NOMO-1 (cell line): ENCODE results near the gene TEX53.

ENCODE experiments used
- DNase-seq, 2 experiments: peaks; one replicate each; lab custom pipeline; 2025; ENCODE audit not compliant: unreplicated experiment in 2 of 2; lab: John Stamatoyannopoulos, UW

The TEX53 gene

GRCh38 chr9:114657705-114658104 lies at the start of gene TEX53:
Gene TEX53 (minus strand): TSS chr9:114657805. CDS start chr9:114657774, 31 bp downstream.
- no peak for DNase-seq

- no peak for DNase-seq
Measured at GRCh38 chr9:114706711-114707110, 49.1 kb upstream of the TEX53 start.

GRCh38 chr9:114701988-114702387 lies 44.4 kb upstream of the TEX53 start:
- no peak for DNase-seq

GRCh38 chr9:114697951-114698351 lies 40.3 kb upstream of the TEX53 start:
- no peak for DNase-seq

GRCh38 chr9:114696814-114697544 lies 39.4 kb upstream of the TEX53 start:
- DNase-seq, result no peak

GRCh38 chr9:114695948-114696347 lies 38.3 kb upstream of the TEX53 start:
- no peak for DNase-seq

- no peak for DNase-seq
Measured at GRCh38 chr9:114694719-114695269, 37.2 kb upstream of the TEX53 start.

GRCh38 chr9:114694146-114694545 lies 36.5 kb upstream of the TEX53 start:
- no peak for DNase-seq

GRCh38 chr9:114693248-114693855 lies 35.7 kb upstream of the TEX53 start:
- DNase-seq, result no peak

- no peak for DNase-seq
Measured at GRCh38 chr9:114691956-114692295, 34.3 kb upstream of the TEX53 start.

- DNase-seq, result peak in 1 of 2 experiments; percentile 41
Measured at GRCh38 chr9:114691046-114691955, 33.7 kb upstream of the TEX53 start.

- no peak for DNase-seq
Measured at GRCh38 chr9:114690308-114690707, 32.7 kb upstream of the TEX53 start.

GRCh38 chr9:114689813-114690212 lies 32.2 kb upstream of the TEX53 start:
- no peak for DNase-seq

GRCh38 chr9:114688909-114689610 lies 31.5 kb upstream of the TEX53 start:
- no peak for DNase-seq

GRCh38 chr9:114688379-114688778 lies 30.8 kb upstream of the TEX53 start:
- DNase-seq, result no peak

GRCh38 chr9:114687034-114687433 lies 29.4 kb upstream of the TEX53 start:
- no peak for DNase-seq

- DNase-seq, result peak in 1 of 2 experiments; percentile 11
Measured at GRCh38 chr9:114685951-114686350, 28.3 kb upstream of the TEX53 start.

GRCh38 chr9:114684036-114684435 lies 26.4 kb upstream of the TEX53 start:
- DNase-seq, result no peak

GRCh38 chr9:114682846-114683245 lies 25.2 kb upstream of the TEX53 start:
- DNase-seq, result no peak

- DNase-seq, result peak; percentile 56 to 71
Measured at GRCh38 chr9:114681594-114682332, 24.2 kb upstream of the TEX53 start, which contains the start of gene TEX48. Gene TEX48 (minus strand): TSS chr9:114682192. CDS start chr9:114671723, 10,469 bp downstream.
